ENCODE data around the gene ACLY. TPM values are rescaled to one million over a fixed set of nuclear protein-coding genes. Genes with fewer than 3 reads are reported as not detected.

The ACLY gene
- total RNA-seq, 1 donor from 2014 or later = 326 TPM

DNA sequence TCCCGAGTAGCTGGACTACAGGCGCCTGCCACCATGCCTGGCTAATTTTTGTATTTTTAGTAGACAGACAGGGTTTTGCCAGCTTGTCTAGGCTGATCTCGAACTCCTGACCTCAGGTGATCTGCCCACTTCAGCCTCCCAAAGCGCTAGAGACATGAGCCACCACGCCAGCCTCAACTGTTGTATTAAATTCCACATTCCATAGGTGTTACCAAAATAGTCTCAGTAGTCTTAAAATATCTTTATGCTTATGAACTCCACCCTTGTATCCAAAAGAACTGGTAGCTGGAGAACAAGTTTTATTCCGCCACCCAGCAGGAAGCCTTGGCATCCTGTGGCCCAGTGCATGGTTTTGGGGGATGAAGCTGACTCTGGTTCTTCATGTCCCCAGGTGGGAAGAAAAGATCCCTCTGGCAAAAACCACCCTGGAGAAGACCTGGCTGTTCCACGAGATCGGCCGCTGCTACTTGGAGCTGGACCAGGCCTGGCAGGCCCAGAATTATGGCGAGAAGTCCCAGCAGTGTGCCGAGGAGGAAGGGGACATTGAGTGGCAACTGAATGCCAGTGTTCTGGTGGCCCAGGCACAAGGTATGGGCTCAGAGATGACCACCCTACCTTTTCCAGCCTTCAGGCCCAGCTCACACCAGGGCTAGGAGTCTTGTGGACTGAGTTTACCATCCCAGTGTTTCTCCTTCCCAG lies 30.2 kb upstream of the ACLY start:
- TF ChIP-seq, protein P1, sequence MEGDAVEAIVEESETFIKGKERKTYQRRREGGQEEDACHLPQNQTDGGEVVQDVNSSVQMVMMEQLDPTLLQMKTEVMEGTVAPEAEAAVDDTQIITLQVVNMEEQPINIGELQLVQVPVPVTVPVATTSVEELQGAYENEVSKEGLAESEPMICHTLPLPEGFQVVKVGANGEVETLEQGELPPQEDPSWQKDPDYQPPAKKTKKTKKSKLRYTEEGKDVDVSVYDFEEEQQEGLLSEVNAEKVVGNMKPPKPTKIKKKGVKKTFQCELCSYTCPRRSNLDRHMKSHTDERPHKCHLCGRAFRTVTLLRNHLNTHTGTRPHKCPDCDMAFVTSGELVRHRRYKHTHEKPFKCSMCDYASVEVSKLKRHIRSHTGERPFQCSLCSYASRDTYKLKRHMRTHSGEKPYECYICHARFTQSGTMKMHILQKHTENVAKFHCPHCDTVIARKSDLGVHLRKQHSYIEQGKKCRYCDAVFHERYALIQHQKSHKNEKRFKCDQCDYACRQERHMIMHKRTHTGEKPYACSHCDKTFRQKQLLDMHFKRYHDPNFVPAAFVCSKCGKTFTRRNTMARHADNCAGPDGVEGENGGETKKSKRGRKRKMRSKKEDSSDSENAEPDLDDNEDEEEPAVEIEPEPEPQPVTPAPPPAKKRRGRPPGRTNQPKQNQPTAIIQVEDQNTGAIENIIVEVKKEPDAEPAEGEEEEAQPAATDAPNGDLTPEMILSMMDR (IDR thresholded peaks at IDR 0.05; ENCODE audit: insufficient read depth, low read depth, low read length) = no peak
- no peak for TF ChIP-seq EZH2 (IDR thresholded peaks at IDR 0.05; ENCODE audit: insufficient read depth, low read length)

DNA sequence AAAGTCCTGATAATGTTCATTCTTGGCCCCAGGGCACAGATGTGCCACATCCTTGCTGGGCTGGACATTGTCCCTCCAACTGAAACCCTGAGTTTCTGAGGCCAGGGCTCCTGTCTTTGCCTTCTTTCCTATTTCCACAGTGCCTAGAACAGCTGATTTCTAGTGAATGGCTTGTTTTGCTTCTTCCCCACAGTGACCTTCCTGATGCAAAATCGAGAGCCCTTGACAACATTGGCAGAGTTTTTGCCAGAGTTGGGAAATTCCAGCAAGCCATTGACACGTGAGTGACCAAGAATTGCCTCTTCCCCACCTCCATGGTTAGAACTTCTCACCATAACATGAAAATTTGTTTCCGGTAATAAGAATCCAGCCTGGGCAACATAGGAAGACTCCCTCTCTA lies 26.2 kb upstream of the ACLY start:
- Mint-ChIP-seq H3K4me1 (ENCODE audit: low read depth, unreplicated experiment) (no peaks in the 10 kb centered on the region), H3K9me3 (ENCODE audit: unreplicated experiment) (no peaks in the 10 kb centered on the region), H3K27me3 (ENCODE audit: low read depth, unreplicated experiment) (peaks cover 7% of the 10 kb centered on the region), H3K36me3 (ENCODE audit: low read depth, unreplicated experiment) (peaks cover 1% of the 10 kb centered on the region), H3K27ac (ENCODE audit: unreplicated experiment) (no peak overlapping the region), H3K4me3 (ENCODE audit: unreplicated experiment) (no peak overlapping the region)
- Histone ChIP-seq H3K4me1 (ENCODE audit: insufficient read depth, low read length) (no peaks in the 10 kb centered on the region), H3K36me3 (ENCODE audit: insufficient read depth, low read length) (no peaks in the 10 kb centered on the region), H3K4me2 (ENCODE audit: low read length) (no peak overlapping the region), H3K9ac (ENCODE audit: low read length) (no peak overlapping the region), H4K20me1 (ENCODE audit: insufficient read depth, low read length) (no peaks in the 10 kb centered on the region), H2AFZ (ENCODE audit: low read depth, low read length) (no peak overlapping the region), H3K4me3 (ENCODE audit: insufficient read depth, low read depth, low read length) (no peak overlapping the region), H3K27me3 (ENCODE audit: insufficient read depth, low read length) (no peaks in the 10 kb centered on the region), H3K9me3 (ENCODE audit: insufficient read depth, low read depth, low read length) (no peaks in the 10 kb centered on the region), H3K27ac (ENCODE audit: low read depth, low read length) (no peak overlapping the region), H3K79me2 (ENCODE audit: insufficient read depth, low read length) (no peaks in the 10 kb centered on the region)
- TF ChIP-seq, protein P1 (IDR thresholded peaks at IDR 0.05; ENCODE audit: insufficient read depth, low read depth, low read length) = no peak
- no peak for TF ChIP-seq EZH2 (IDR thresholded peaks at IDR 0.05; ENCODE audit: insufficient read depth, low read length)
- DNase-seq (ENCODE audit: low read depth) (no peak), FAIRE-seq (no peak)

More for the DNA sequence above, 30.2 kb upstream of the ACLY start:
- no peak for FAIRE-seq
- no peak overlapping the region for H3K27ac ChIP-seq (ENCODE audit: low read depth, low read length)
- H3K79me2 ChIP-seq (ENCODE audit: insufficient read depth, low read length) = no peaks in the 10 kb centered on the region
- H3K4me3 ChIP-seq (ENCODE audit: insufficient read depth, low read depth, low read length) = no peak overlapping the region
- H3K27ac Mint-ChIP-seq (ENCODE audit: unreplicated experiment) = no peak overlapping the region
- no peaks in the 10 kb centered on the region for H3K9me3 ChIP-seq (ENCODE audit: insufficient read depth, low read depth, low read length)
- H3K27me3 ChIP-seq (ENCODE audit: insufficient read depth, low read length) = no peaks in the 10 kb centered on the region
- no peaks in the 10 kb centered on the region for H3K36me3 ChIP-seq (ENCODE audit: insufficient read depth, low read length)
- no peak for DNase-seq (ENCODE audit: low read depth)
- no peak overlapping the region for H3K9ac ChIP-seq (ENCODE audit: low read length)
- no peaks in the 10 kb centered on the region for H3K4me1 Mint-ChIP-seq (ENCODE audit: low read depth, unreplicated experiment)
- no peaks in the 10 kb centered on the region for H4K20me1 ChIP-seq (ENCODE audit: insufficient read depth, low read length)
- H3K4me2 ChIP-seq (ENCODE audit: low read length) = no peak overlapping the region
- no peak overlapping the region for H3K4me3 Mint-ChIP-seq (ENCODE audit: unreplicated experiment)
- H3K4me1 ChIP-seq (ENCODE audit: insufficient read depth, low read length) = no peaks in the 10 kb centered on the region
- no peaks in the 10 kb centered on the region for H3K27me3 Mint-ChIP-seq (ENCODE audit: low read depth, unreplicated experiment)
- H3K36me3 Mint-ChIP-seq (ENCODE audit: low read depth, unreplicated experiment) = no peaks in the 10 kb centered on the region
- H3K9me3 Mint-ChIP-seq (ENCODE audit: unreplicated experiment) = no peaks in the 10 kb centered on the region
- no peak overlapping the region for H2AFZ ChIP-seq (ENCODE audit: low read depth, low read length)

DNA sequence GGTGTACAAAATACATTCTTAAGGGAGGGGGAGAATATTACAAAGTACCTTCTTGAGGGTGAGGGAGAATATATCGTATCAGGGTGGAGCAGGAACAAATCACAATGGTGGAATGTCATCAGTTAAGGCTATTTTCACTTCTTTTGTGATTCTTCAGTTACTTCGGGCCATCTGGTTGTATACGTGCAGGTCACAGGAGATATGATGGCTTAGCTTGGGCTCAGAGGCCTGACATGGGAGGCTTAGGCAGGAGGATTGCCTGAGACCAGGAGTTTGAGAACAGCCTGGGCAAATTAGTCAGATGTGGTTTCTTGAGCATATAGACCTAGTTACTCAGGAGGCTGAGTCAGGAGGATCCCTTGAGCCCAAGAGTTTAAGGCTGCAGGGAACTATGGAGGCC lies 24.7 kb upstream of the ACLY start:
- DNase-seq (ENCODE audit: low read depth) (no peak), FAIRE-seq (no peak)
- Histone ChIP-seq H3K27me3 (ENCODE audit: insufficient read depth, low read length) (no peaks in the 10 kb centered on the region), H3K4me1 (ENCODE audit: insufficient read depth, low read length) (no peaks in the 10 kb centered on the region), H3K9me3 (ENCODE audit: insufficient read depth, low read depth, low read length) (no peaks in the 10 kb centered on the region), H2AFZ (ENCODE audit: low read depth, low read length) (no peak overlapping the region), H3K4me3 (ENCODE audit: insufficient read depth, low read depth, low read length) (no peak overlapping the region), H3K4me2 (ENCODE audit: low read length) (no peak overlapping the region), H3K9ac (ENCODE audit: low read length) (no peak overlapping the region), H4K20me1 (ENCODE audit: insufficient read depth, low read length) (no peaks in the 10 kb centered on the region), H3K36me3 (ENCODE audit: insufficient read depth, low read length) (no peaks in the 10 kb centered on the region), H3K27ac (ENCODE audit: low read depth, low read length) (no peak overlapping the region), H3K79me2 (ENCODE audit: insufficient read depth, low read length) (no peaks in the 10 kb centered on the region)
- no peaks in the 10 kb centered on the region for H3K4me1 Mint-ChIP-seq (ENCODE audit: low read depth, unreplicated experiment)
- H3K27ac Mint-ChIP-seq (ENCODE audit: unreplicated experiment) = no peak overlapping the region
- H3K4me3 Mint-ChIP-seq (ENCODE audit: unreplicated experiment) = no peak overlapping the region
- peaks cover 11% of the 10 kb centered on the region for H3K27me3 Mint-ChIP-seq (ENCODE audit: low read depth, unreplicated experiment)
- peaks cover 5% of the 10 kb centered on the region for H3K36me3 Mint-ChIP-seq (ENCODE audit: low read depth, unreplicated experiment)
- TF ChIP-seq, protein P1 (IDR thresholded peaks at IDR 0.05; ENCODE audit: insufficient read depth, low read depth, low read length) = no peak
- no peak for TF ChIP-seq EZH2 (IDR thresholded peaks at IDR 0.05; ENCODE audit: insufficient read depth, low read length)
- H3K9me3 Mint-ChIP-seq (ENCODE audit: unreplicated experiment) = no peaks in the 10 kb centered on the region

Measured in astrocyte (in vitro differentiated cells and primary cell).